Measurements from ENCODE around the gene SERPINB13.

- no peak for TF ChIP-seq ZNF589 (CRISPR knock-in tag; IDR thresholded peaks at IDR 0.05; ENCODE audit: low read depth)
- no peak for TF ChIP-seq ZFP36 (IDR thresholded peaks at IDR 0.05; ENCODE audit: low read depth, low read length, partially characterized antibody)
- no peak for TF ChIP-seq KDM2B (CRISPR knock-in tag; IDR thresholded peaks at IDR 0.05)
- TF ChIP-seq TCF7L2 (IDR thresholded peaks at IDR 0.05; ENCODE audit: low read depth, low read length) = no peak
- TF ChIP-seq NFYB (IDR thresholded peaks at IDR 0.05; ENCODE audit: extremely low read depth, insufficient read length) = no peak
These were observed 32.5 kb downstream of the SERPINB13 start for GRCh38 chr18:63619661-63620060.

All from K562 (cell line).